ENCODE results near the gene GMDS. TPM values are rescaled to one million over a fixed set of nuclear protein-coding genes. Genes with fewer than 3 reads are reported as not detected.

Gene GMDS
- total and polyA plus RNA-seq, 11 donors, result 4.5 to 10.7 (median 7.0) TPM

DNA sequence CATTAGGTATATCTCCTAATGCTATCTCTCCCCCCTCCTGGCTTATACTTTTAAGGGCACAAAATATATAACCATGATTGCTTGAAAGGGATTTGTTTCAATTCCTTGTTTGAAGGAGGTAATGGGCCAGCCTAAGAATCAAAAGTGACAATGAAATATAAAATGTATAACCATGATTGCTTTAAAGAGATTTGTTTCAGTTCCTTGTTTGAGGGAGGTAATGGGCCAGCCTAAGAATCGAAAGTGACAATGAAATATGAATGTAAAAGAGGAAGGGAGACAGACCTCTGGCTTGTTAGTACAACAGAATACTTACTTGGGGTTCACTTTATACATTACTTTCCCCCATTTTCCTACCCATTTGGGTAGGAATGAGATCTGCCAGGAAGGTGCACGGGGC is 580.2 kb downstream of the GMDS start:
- Histone ChIP-seq H3K36me3 (no peaks in the 10 kb centered on the region), H3K27ac (peak overlapping the region in 1 of 12 donors; percentile 66), H3K9me3 (no peaks in the 10 kb centered on the region), H3K27me3 (no peaks in the 10 kb centered on the region), H3K4me3 (no peak overlapping the region), H3K4me1 (peaks cover 0 to 12% (median 0%) of the 10 kb centered on the region in 12 donors)
- 83 to 97% (median 92%) methylated on average over 2 of the region's 2 CpGs for WGBS, 4 donors
- ATAC-seq (no peak), DNase-seq (no peak)
- intact Hi-C loops (cut with DNase I), result no loop called here
- TF ChIP-seq, protein P1, sequence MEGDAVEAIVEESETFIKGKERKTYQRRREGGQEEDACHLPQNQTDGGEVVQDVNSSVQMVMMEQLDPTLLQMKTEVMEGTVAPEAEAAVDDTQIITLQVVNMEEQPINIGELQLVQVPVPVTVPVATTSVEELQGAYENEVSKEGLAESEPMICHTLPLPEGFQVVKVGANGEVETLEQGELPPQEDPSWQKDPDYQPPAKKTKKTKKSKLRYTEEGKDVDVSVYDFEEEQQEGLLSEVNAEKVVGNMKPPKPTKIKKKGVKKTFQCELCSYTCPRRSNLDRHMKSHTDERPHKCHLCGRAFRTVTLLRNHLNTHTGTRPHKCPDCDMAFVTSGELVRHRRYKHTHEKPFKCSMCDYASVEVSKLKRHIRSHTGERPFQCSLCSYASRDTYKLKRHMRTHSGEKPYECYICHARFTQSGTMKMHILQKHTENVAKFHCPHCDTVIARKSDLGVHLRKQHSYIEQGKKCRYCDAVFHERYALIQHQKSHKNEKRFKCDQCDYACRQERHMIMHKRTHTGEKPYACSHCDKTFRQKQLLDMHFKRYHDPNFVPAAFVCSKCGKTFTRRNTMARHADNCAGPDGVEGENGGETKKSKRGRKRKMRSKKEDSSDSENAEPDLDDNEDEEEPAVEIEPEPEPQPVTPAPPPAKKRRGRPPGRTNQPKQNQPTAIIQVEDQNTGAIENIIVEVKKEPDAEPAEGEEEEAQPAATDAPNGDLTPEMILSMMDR (IDR thresholded peaks at IDR 0.05), result no peak
- no peak for TF ChIP-seq POLR2A (IDR thresholded peaks at IDR 0.05)

DNA sequence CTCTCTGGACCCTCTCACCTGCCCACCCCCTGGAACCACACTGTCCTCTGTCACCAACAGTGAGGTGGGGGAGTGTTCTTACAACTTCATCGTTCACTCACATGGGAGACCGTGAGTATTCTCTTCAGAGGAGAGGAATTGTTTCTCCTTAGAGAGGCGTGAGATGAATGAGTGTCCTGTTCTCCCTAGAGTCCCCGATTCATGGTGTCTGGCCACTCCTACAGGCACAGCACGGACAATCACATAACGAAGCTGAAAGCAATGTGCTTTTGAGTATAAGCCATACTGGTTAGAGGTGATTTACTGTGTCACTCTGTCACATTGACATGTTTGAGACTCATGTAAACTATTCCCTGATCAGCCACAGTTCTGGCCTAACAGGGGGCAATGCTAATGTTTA is 581.1 kb downstream of the GMDS start:
- intact Hi-C loops (cut with DNase I), result no loop called here
- TF ChIP-seq, protein P1 (IDR thresholded peaks at IDR 0.05), result no peak
- TF ChIP-seq POLR2A (IDR thresholded peaks at IDR 0.05), result no peak
- DNase-seq, result no peak
- Histone ChIP-seq H3K4me1 (peaks cover 0 to 12% (median 0%) of the 10 kb centered on the region in 12 donors), H3K27me3 (no peaks in the 10 kb centered on the region), H3K4me3 (no peak overlapping the region), H3K27ac (no peak overlapping the region), H3K9me3 (no peaks in the 10 kb centered on the region), H3K36me3 (no peaks in the 10 kb centered on the region)
- no peak for ATAC-seq
- 74 to 84% (median 77%) methylated on average over 6 of the region's 6 CpGs for whole genome bisulfite sequencing, 4 donors

DNA sequence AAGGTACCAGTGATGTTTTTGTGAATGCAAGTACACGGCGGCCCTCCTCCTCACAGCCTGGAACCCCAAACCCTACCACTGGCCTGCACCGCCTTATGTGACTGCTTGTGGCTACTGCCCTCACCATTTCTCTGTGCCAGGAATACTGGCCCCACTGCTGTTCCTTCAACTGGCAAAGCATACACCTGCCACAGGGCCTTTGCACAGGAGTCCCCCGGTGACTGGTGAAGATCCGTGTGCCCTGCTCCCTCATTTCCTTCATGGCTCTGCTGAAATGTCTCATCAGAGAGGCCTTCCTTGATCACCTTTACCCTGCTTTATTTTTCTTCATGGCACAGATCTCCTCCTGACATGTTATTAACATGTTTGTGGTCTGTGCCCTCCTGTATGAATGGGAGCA is 581.9 kb downstream of the GMDS start:
- 94 to 99% (median 96%) methylated on average over 5 of the region's 5 CpGs for WGBS, 4 donors
- no peak for DNase-seq
- ATAC-seq, result no peak
- Histone ChIP-seq H3K27ac (no peak overlapping the region), H3K36me3 (no peaks in the 10 kb centered on the region), H3K9me3 (no peaks in the 10 kb centered on the region), H3K4me3 (no peak overlapping the region), H3K27me3 (no peaks in the 10 kb centered on the region), H3K4me1 (peaks cover 0 to 12% (median 0%) of the 10 kb centered on the region in 12 donors)
- intact Hi-C loops (cut with DNase I), result no loop called here
- TF ChIP-seq, protein P1 (IDR thresholded peaks at IDR 0.05), result no peak
- TF ChIP-seq POLR2A (IDR thresholded peaks at IDR 0.05), result no peak

DNA sequence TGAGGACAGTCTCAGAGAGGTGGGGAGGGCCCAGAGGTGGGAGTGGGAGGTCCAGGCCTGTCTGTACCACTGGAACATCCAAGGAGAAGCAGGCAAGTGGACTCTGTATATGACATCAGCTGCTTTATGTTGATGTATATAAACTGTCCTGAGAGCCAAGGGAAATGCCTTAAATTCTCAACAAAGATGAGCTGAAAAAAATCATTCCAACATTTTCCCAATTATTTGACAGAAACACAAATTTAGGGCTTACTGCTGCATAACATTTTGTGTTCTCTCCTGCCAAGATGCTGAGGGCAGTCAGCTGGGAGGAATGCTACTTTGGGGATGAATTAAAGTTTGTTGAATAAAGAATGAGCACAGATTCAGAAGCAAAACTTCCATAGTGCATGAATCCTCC is 582.9 kb downstream of the GMDS start:
- H3K27ac ChIP-seq, result no peak overlapping the region
- no peak for TF ChIP-seq POLR2A (IDR thresholded peaks at IDR 0.05)
- TF ChIP-seq, protein P1 (IDR thresholded peaks at IDR 0.05), result no peak
- H3K4me1 ChIP-seq, result peaks cover 0 to 12% (median 0%) of the 10 kb centered on the region in 12 donors
- H3K9me3 ChIP-seq, result no peaks in the 10 kb centered on the region
- H3K36me3 ChIP-seq, result no peaks in the 10 kb centered on the region
- intact Hi-C loops (cut with DNase I), result no loop called here
- H3K4me3 ChIP-seq, result no peak overlapping the region
- ATAC-seq (no peak), DNase-seq (no peak)
- H3K27me3 ChIP-seq, result no peaks in the 10 kb centered on the region

Data from heart left ventricle (tissue), 16 donors.